Liver (tissue), 9 donors: ENCODE results near the gene GRM3. TPM values are rescaled to one million over a fixed set of nuclear protein-coding genes. Genes with fewer than 3 reads are reported as not detected.

Source experiments
- DNase-seq: peaks from one replicate; pipeline ENCODE4 v3.0.0-alpha.2; 2017; ENCODE audit warnings: low spot score
- H3K27ac ChIP-seq, 2 donors: one replicate each; pipeline ENCODE4 v1.7.0; 2013; ENCODE audit warnings: inconsistent platforms in 2 of 2, low read length in 2 of 2, control low read depth in 1 of 2, low read depth in 1 of 2, mild to moderate bottlenecking in 1 of 2
- H3K27me3 ChIP-seq, 4 donors: one replicate each; pipeline versions ENCODE4 v1.6.1 to v1.7.0; 2013; ENCODE audit warnings: low read length in 3 of 4, inconsistent platforms in 1 of 4, mild to moderate bottlenecking in 1 of 4, moderate library complexity in 1 of 4; ENCODE audit not compliant: control insufficient read depth in 4 of 4, insufficient read depth in 4 of 4
- H3K36me3 ChIP-seq, 4 donors: one replicate each; pipeline versions ENCODE4 v1.6.1 to v1.7.0; 2013; ENCODE audit warnings: low read length in 3 of 4, mild to moderate bottlenecking in 3 of 4, low read depth in 1 of 4, moderate library complexity in 1 of 4; ENCODE audit not compliant: control insufficient read depth in 4 of 4, insufficient read depth in 3 of 4
- H3K4me1 ChIP-seq, 4 donors: one replicate each; pipeline versions ENCODE4 v1.6.1 to v1.7.0; 2013; ENCODE audit warnings: low read length in 3 of 4, mild to moderate bottlenecking in 3 of 4, moderate library complexity in 1 of 4; ENCODE audit not compliant: control insufficient read depth in 4 of 4, insufficient read depth in 4 of 4
- H3K4me3 ChIP-seq, 3 donors: one replicate each; pipeline versions ENCODE4 v1.6.1 to v1.7.0; 2013; ENCODE audit warnings: low read length in 3 of 3, control low read depth in 1 of 3, low read depth in 1 of 3, mild to moderate bottlenecking in 1 of 3
- H3K9ac ChIP-seq, 2 donors: one replicate each; pipeline ENCODE4 v1.7.0; 2013; ENCODE audit warnings: low read length in 2 of 2, mild to moderate bottlenecking in 2 of 2, moderate library complexity in 2 of 2, control low read depth in 1 of 2, low read depth in 1 of 2
- H3K9me3 ChIP-seq, 4 donors: one replicate each; pipeline versions ENCODE4 v1.6.1 to v1.7.0; 2013; ENCODE audit warnings: low read length in 3 of 4; ENCODE audit not compliant: control insufficient read depth in 4 of 4
- ATF3 ChIP-seq: IDR thresholded peaks from 2 replicates; pipeline ENCODE4 v1.6.1; 2016; ENCODE audit warnings: antibody characterized with exemption
- CTCF ChIP-seq: fragments of 150-350 bp; IDR thresholded peaks from 2 replicates; pipeline ENCODE4 v1.5.1; 2017; ENCODE audit warnings: improper control_type of control experiment, low read depth, low read length; ENCODE audit not compliant: missing input control
- EGR1 ChIP-seq, 2 donors: IDR thresholded peaks; 2 replicates each; pipeline ENCODE4 v1.6.1; 2016 to 2018; ENCODE audit warnings: antibody characterized with exemption in 2 of 2, low read depth in 2 of 2
- FOXA1 ChIP-seq: IDR thresholded peaks from 2 replicates; pipeline ENCODE4 v1.6.1; 2016; ENCODE audit warnings: antibody characterized with exemption
- FOXA2 ChIP-seq: IDR thresholded peaks from 2 replicates; pipeline ENCODE4 v1.6.1; 2016; ENCODE audit warnings: antibody characterized with exemption
- GABPA ChIP-seq, 2 donors: IDR thresholded peaks in 1 of 2; conservative IDR thresholded peaks in 1 of 2; 2 replicates each; pipeline ENCODE4 v1.6.1; 2016; ENCODE audit warnings: antibody characterized with exemption in 2 of 2, mild to moderate bottlenecking in 1 of 2, moderate library complexity in 1 of 2
- HNF4A ChIP-seq, 2 donors: conservative IDR thresholded peaks; 2 replicates each; pipeline ENCODE4 v1.6.1; 2016; ENCODE audit warnings: antibody characterized with exemption in 2 of 2, mild to moderate bottlenecking in 2 of 2
- HNF4G ChIP-seq: IDR thresholded peaks from 2 replicates; pipeline ENCODE4 v1.6.1; 2016; ENCODE audit warnings: antibody characterized with exemption
- JUND ChIP-seq, 2 donors: IDR thresholded peaks; 2 replicates each; pipeline ENCODE4 v1.6.1; 2016; ENCODE audit warnings: antibody characterized with exemption in 2 of 2
- MAX ChIP-seq: IDR thresholded peaks from 2 replicates; pipeline ENCODE4 v1.6.1; 2016; ENCODE audit warnings: antibody characterized with exemption
- NR2F2 ChIP-seq: IDR thresholded peaks from 2 replicates; pipeline ENCODE4 v1.6.1; 2016; ENCODE audit warnings: antibody characterized with exemption
- RAD21 ChIP-seq, 2 donors: IDR thresholded peaks; 2 replicates each; pipeline ENCODE4 v1.6.1; 2016; ENCODE audit warnings: antibody characterized with exemption in 2 of 2, mild to moderate bottlenecking in 2 of 2
- REST ChIP-seq: IDR thresholded peaks from 2 replicates; pipeline ENCODE4 v1.6.1; 2016; ENCODE audit warnings: antibody characterized with exemption, mild to moderate bottlenecking
- RXRA ChIP-seq, 2 donors: IDR thresholded peaks; 2 replicates each; pipeline ENCODE4 v1.6.1; 2017 to 2018; ENCODE audit warnings: antibody characterized with exemption in 2 of 2, mild to moderate bottlenecking in 1 of 2
- SP1 ChIP-seq: IDR thresholded peaks from 2 replicates; pipeline ENCODE4 v1.6.1; 2018; ENCODE audit warnings: antibody characterized with exemption, mild to moderate bottlenecking
- TAF1 ChIP-seq: conservative IDR thresholded peaks from 2 replicates; pipeline ENCODE4 v1.6.1; 2016; ENCODE audit warnings: antibody characterized with exemption, mild to moderate bottlenecking
- YY1 ChIP-seq: IDR thresholded peaks from 2 replicates; pipeline ENCODE4 v1.6.1; 2016; ENCODE audit warnings: antibody characterized with exemption, mild to moderate bottlenecking
- ZBTB33 ChIP-seq: IDR thresholded peaks from 2 replicates; pipeline ENCODE4 v1.6.1; 2016; ENCODE audit warnings: antibody characterized with exemption
- WGBS: extraction: QIAGEN DNeasy Blood & Tissue Kit; methylation state at CpG from one replicate; pipeline ENCODE4 v1.1.7; 2013; 5-methylcytosine and 5-hydroxymethylcytosine counted together
- polyA plus RNA-seq, 2 donors: library from polyadenylated mRNA; stranded (reverse) in 1 of 2; unstranded in 1 of 2; fragments of 200-250 nt in 1 of 2; fragments of >200 nt in 1 of 2; fragmentation: Nextera tagmentation in 1 of 2; extraction: Ambion mirVana in 1 of 2; gene quantifications; one replicate each; pipeline versions ENCODE4 v1.2.1 to v1.2.3, GENCODE V29; 2013 to 2015
- total RNA-seq, 2 donors: library from RNA; depleted of rRNA; stranded (reverse); fragments of >200 nt; gene quantifications; one replicate each; pipeline ENCODE4 v1.2.3, GENCODE V29; 2014
- donor health status: healthy.
- donor health status: healthy.
- donor health status: healthy.
- donor health status: healthy.
- donor health status: healthy.

The GRM3 gene
- under 1 TPM; 0.08 to 0.09 TPM for total RNA-seq
- not detected for polyA plus RNA-seq

GRCh38 chr7:86643561-86644281, at the start of gene GRM3:
TSS of gene GRM3 (plus strand) at chr7:86643909. CDS start at chr7:86765146, 121,237 bp downstream.
- Histone ChIP-seq H3K4me3 (peak within 1 kb of the TSS in 1 of 3 donors; percentile 14), H3K27ac (no peak within 1 kb of the TSS), H3K27me3 (peaks cover 0 to 16% (median 10%) of the 10 kb centered on the region in 4 donors), H3K36me3 (no peaks in the 10 kb centered on the region), H3K9me3 (no peaks in the 10 kb centered on the region), H3K9ac (no peak within 1 kb of the TSS), H3K4me1 (peaks cover 4 to 17% (median 12%) of the 10 kb centered on the region in 4 donors)
- TF ChIP-seq TAF1 (no peak), EGR1 (IDR thresholded peaks at IDR 0.05; ENCODE audit: low read depth in 2 of 2) (no peak), REST (no peak), SP1 (no peak)
- no peak for DNase-seq
- 3% methylated on average over 23 of the region's 23 CpGs for WGBS

GRCh38 chr7:86598311-86598710, 45.4 kb upstream of the GRM3 start:
- H3K9ac ChIP-seq = no peak overlapping the region
- TF ChIP-seq TAF1 (no peak), SP1 (no peak), RXRA (IDR thresholded peaks at IDR 0.05) (no peak), HNF4G (no peak), FOXA1 (no peak), REST (no peak), RAD21 (IDR thresholded peaks at IDR 0.05) (no peak), GABPA (IDR thresholded peaks at IDR 0.05 in 1 of 2, conservative IDR thresholded peaks at IDR 0.05 in 1 of 2) (no peak), CTCF (no peak), NR2F2 (no peak), ZBTB33 (no peak), HNF4A (conservative IDR thresholded peaks at IDR 0.05) (no peak), JUND (IDR thresholded peaks at IDR 0.05) (no peak), FOXA2 (no peak), EGR1 (IDR thresholded peaks at IDR 0.05; ENCODE audit: low read depth in 2 of 2) (no peak), YY1 (no peak), ATF3 (no peak), MAX (no peak)
- H3K4me3 ChIP-seq = no peak overlapping the region
- no peaks in the 10 kb centered on the region for H3K36me3 ChIP-seq
- H3K9me3 ChIP-seq = no peaks in the 10 kb centered on the region
- no peaks in the 10 kb centered on the region for H3K27me3 ChIP-seq
- WGBS = 66% methylated on average over 15 of the region's 15 CpGs
- H3K4me1 ChIP-seq = no peaks in the 10 kb centered on the region
- no peak overlapping the region for H3K27ac ChIP-seq
- DNase-seq = no peak
